Body of pancreas (tissue), 4 donors: Measurements from ENCODE around the gene USP22. TPM values are rescaled to one million over a fixed set of nuclear protein-coding genes. Genes with fewer than 3 reads are reported as not detected.
A peak's percentile ranks its signal among the peaks of the same experiment; 100 is the strongest.

Source experiments
- ATAC-seq: fragments of 150-250 bp; one replicate; pipeline ENCODE4 v1.9.1; 2016
- DNase-seq, 4 donors: peaks; one replicate each; pipeline ENCODE4 v3.0.0-alpha.2; 2019
- H3K27ac ChIP-seq, 4 donors: fragments of 200-600 bp; sonication (generic); 1 replicate in 3 of 4; 2 replicates in 1 of 4; pipeline versions ENCODE4 v1.5.1 to v1.6.1; 2016 to 2019; ENCODE audit warnings: mild to moderate bottlenecking in 1 of 4, mixed read lengths in 1 of 4, moderate library complexity in 1 of 4
- H3K27me3 ChIP-seq, 2 donors: fragments of 200-600 bp; sonication (generic); one replicate each; pipeline ENCODE4 v1.6.0; 2016; ENCODE audit warnings: mild to moderate bottlenecking in 1 of 2
- H3K36me3 ChIP-seq, 2 donors: fragments of 200-600 bp; sonication (generic); replicated peaks in 1 of 2; 2 replicates each; pipeline ENCODE4 v1.5.1; 2016; ENCODE audit warnings: low read depth in 2 of 2; ENCODE audit not compliant: insufficient read depth in 1 of 2
- H3K4me1 ChIP-seq: fragments of 200-600 bp; sonication (generic); one replicate; pipeline ENCODE4 v1.6.0; 2016
- H3K4me3 ChIP-seq, 2 donors: fragments of 200-600 bp; sonication (generic); 1 replicate in 1 of 2; 2 replicates in 1 of 2; pipeline ENCODE4 v1.5.1; 2016 to 2019
- H3K9me3 ChIP-seq, 3 donors: fragments of 200-600 bp; sonication (generic); 1 replicate in 2 of 3; 2 replicates in 1 of 3; pipeline ENCODE4 v1.5.1; 2016
- POLR2A ChIP-seq, 3 donors: fragments of 450-650 bp; IDR thresholded peaks; one replicate each; pipeline ENCODE4 v1.6.1; 2016; ENCODE audit warnings: antibody characterized with exemption in 3 of 3, mild to moderate bottlenecking in 2 of 3
- WGBS, 2 donors: methylation state at CpG; one replicate each; pipeline ENCODE4 v1.1.5; 2017; 5-methylcytosine and 5-hydroxymethylcytosine counted together
- intact Hi-C: fragments of 100-400 bp; cut with DNase I; formaldehyde crosslinking; loops from one replicate; pipeline ENCODE4 v1.15.1; 2023
- total RNA-seq, 2 donors: library from RNA; depleted of rRNA; stranded (reverse); fragments of >200 nt; gene quantifications; one replicate each; pipeline ENCODE4 v1.1.0, GENCODE V29; 2016
- TF ChIP-seq, protein P1 (sequence below), 7 experiments: fragments of 450-650 bp in 4 of 7; fragments of 200-600 bp in 3 of 7; sonication (generic) in 3 of 7; IDR thresholded peaks; one replicate each; pipeline ENCODE4 v1.5.1; 2016 to 2019; ENCODE audit warnings: antibody characterized with exemption in 7 of 7

USP22 gene
- total RNA-seq, 2 donors from 2014 or later = 66.4 to 79.4 TPM

DNA sequence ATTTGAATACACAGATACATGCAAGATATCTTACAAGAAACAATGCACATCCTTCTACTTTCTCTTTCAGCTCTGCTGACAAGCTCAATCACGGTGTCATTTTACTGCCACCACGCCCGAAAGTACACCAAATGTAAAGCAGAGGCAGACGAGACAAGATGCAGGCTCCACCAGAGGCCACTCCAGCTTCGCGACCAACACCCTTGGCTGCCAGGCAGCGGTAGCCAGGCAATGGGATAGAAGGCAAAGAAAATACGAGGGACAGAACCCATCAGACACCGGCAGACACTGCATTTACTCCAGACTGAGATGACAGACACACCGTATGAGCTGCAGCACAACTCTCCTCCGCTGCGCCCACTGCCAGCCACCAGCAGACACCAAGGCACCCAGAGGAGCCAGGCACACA, 41.0 kb downstream of the USP22 start:
- intact Hi-C loops = no loop called here
- Histone ChIP-seq H3K27me3 (no peaks in the 10 kb centered on the region), H3K4me3 (no peak overlapping the region), H3K9me3 (no peaks in the 10 kb centered on the region), H3K27ac (no peak overlapping the region), H3K4me1 (no peaks in the 10 kb centered on the region), H3K36me3 (peaks cover 42 to 44% of the 10 kb centered on the region in 2 donors)
- ATAC-seq = no peak
- TF ChIP-seq POLR2A (IDR thresholded peaks at IDR 0.05) = no peak
- TF ChIP-seq, protein P1, sequence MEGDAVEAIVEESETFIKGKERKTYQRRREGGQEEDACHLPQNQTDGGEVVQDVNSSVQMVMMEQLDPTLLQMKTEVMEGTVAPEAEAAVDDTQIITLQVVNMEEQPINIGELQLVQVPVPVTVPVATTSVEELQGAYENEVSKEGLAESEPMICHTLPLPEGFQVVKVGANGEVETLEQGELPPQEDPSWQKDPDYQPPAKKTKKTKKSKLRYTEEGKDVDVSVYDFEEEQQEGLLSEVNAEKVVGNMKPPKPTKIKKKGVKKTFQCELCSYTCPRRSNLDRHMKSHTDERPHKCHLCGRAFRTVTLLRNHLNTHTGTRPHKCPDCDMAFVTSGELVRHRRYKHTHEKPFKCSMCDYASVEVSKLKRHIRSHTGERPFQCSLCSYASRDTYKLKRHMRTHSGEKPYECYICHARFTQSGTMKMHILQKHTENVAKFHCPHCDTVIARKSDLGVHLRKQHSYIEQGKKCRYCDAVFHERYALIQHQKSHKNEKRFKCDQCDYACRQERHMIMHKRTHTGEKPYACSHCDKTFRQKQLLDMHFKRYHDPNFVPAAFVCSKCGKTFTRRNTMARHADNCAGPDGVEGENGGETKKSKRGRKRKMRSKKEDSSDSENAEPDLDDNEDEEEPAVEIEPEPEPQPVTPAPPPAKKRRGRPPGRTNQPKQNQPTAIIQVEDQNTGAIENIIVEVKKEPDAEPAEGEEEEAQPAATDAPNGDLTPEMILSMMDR (IDR thresholded peaks at IDR 0.05) = no peak
- 82 to 84% methylated on average over 12 of the region's 12 CpGs for WGBS, 2 donors
- peak in 1 of 4 donors; percentile 31 for DNase-seq

DNA sequence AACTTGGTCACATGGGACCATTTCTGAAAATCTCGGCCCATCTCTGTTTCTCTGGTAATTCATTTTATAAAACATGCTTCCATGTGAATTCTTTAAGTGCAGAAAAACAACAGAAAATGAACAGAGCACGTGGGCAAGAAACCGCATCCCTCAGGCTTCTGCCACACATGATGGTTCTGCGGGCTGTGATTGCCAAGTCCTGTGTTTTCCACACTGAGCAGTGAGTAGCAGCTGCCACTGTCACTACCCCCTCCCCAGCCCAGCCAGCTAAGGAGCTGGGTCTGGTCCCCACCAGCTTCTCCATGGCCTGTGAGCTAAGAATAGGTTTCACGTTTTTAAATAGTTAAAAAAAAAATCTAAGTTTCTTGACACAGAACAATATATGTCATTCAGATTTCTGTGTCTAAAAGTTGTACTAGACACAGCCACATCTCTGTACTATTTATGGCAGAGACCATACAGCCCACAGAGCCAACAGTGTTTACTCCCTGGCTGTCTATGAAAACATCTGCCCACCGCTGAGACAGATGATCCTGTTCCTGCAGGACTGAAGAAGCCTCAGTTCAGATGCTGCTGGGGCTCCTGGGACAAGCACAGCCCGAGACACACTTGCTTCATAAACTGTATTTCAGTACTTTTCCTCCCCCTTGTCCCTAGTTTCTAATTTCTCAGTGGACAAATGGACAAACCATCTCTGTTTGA, 41.5 kb downstream of the USP22 start:
- H3K4me3 ChIP-seq = no peak overlapping the region
- WGBS, 2 donors = 71 to 86% methylated on average over 7 of the region's 7 CpGs
- intact Hi-C loops = no loop called here

DNA sequence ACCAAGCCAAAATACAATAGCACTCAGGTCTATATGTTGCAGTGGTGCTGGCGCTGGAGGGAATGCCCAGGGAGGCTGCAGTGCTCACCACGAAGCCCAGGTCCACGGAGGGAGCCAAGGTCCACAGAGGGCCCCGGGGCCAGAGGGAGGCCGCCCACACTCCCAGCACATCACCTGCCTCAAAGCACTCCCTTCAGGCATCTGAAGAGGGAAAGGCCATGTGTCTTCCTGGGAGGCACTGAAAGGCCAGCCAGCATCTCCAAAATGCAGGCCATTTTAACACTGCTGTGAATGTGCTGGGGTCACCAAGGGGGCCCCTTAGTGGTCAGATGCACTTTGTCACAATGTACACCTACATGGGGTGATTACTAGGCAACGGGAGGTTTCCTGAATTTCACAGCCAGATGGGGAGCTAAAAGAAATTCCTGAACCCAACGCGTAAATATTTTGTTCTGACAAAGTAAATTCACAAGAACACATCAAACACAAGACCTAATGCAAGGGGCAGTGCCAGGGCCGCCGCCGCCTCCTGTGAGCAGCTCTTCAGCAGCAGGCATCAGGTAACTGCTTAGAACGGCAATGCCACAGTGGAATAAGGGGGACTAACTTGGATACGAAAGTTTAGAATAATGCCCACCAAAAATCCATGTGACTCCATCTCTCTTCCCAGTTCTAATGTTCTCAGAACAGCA, 42.8 kb downstream of the USP22 start:
- no peak for DNase-seq
- intact Hi-C loops = loop anchor here (5.0 kb wide), 1 partner anchor 53 kb away; no protein-coding TSS in a partner anchor
- Histone ChIP-seq H3K36me3 (peaks cover 32 to 33% of the 10 kb centered on the region in 2 donors), H3K27me3 (no peaks in the 10 kb centered on the region), H3K4me3 (no peak overlapping the region), H3K9me3 (no peaks in the 10 kb centered on the region), H3K27ac (no peak overlapping the region), H3K4me1 (no peaks in the 10 kb centered on the region)
- WGBS, 2 donors = 83% methylated on average over 11 to 13 of the region's 13 CpGs
- TF ChIP-seq, protein P1 (IDR thresholded peaks at IDR 0.05) = no peak
- no peak for TF ChIP-seq POLR2A (IDR thresholded peaks at IDR 0.05)
- ATAC-seq = no peak

More for the DNA sequence above, 41.5 kb downstream of the USP22 start:
- DNase-seq (peak in 1 of 4 donors; percentile 8), ATAC-seq (no peak)
- no peak for TF ChIP-seq POLR2A (IDR thresholded peaks at IDR 0.05)
- TF ChIP-seq, protein P1 (IDR thresholded peaks at IDR 0.05) = no peak
- H3K27me3 ChIP-seq = no peaks in the 10 kb centered on the region
- no peaks in the 10 kb centered on the region for H3K9me3 ChIP-seq
- no peak overlapping the region for H3K27ac ChIP-seq
- peaks cover 42 to 43% of the 10 kb centered on the region in 2 donors for H3K36me3 ChIP-seq
- no peaks in the 10 kb centered on the region for H3K4me1 ChIP-seq

DNA sequence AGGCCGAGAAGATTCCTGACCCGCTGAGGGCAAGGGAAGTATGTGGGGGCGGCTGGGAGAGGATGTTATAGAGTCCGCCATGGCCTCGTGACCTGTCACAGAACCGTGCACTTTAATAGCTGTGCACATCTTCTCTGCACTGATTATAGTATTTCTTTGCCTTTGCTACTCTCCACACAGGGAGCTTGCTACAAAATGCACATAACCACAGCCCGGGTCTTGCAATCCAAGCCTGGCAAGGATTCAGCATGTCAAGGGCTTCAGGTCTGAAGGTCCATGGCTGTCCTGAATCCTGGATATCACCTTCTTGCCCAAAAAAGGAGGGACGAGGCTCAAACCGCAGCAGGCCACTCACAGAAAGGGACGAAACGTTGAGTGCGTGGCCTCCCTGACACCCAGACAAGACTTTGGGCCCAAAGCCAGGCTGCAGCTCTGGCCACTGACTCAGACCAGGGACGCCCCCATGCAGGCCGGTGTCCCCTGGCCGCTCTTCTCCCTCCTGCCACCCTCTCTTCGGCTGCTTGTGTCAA, 43.7 kb downstream of the USP22 start:
- intact Hi-C loops = loop anchor here (5.0 kb wide), 1 partner anchor 52 kb away; no protein-coding TSS in a partner anchor
- WGBS, 2 donors = 72 to 74% methylated on average over 12 to 15 of the region's 16 CpGs
- Histone ChIP-seq H3K27me3 (no peaks in the 10 kb centered on the region), H3K27ac (no peak overlapping the region), H3K4me3 (no peak overlapping the region), H3K36me3 (peaks cover 23 to 25% of the 10 kb centered on the region in 2 donors), H3K4me1 (no peaks in the 10 kb centered on the region), H3K9me3 (no peaks in the 10 kb centered on the region)
- no peak for ATAC-seq
- DNase-seq = peak in 2 of 4 donors; percentile 23 to 30
- no peak for TF ChIP-seq POLR2A (IDR thresholded peaks at IDR 0.05)
- TF ChIP-seq, protein P1 (IDR thresholded peaks at IDR 0.05) = no peak
